Bladder microvascular endothelial cell (primary cell): Measurements from ENCODE around the gene ZNF879. TPM values are rescaled to one million over a fixed set of nuclear protein-coding genes. Genes with fewer than 3 reads are reported as not detected.

Source experiments
- total RNA-seq: library from RNA; depleted of rRNA; stranded (reverse); fragments of >200 nt; gene quantifications from 2 replicates; pipeline ENCODE4 v1.2.3, GENCODE V29; 2014

The ZNF879 gene
- 2.3 and 5.2 TPM in 2 replicates for total RNA-seq

DNA sequence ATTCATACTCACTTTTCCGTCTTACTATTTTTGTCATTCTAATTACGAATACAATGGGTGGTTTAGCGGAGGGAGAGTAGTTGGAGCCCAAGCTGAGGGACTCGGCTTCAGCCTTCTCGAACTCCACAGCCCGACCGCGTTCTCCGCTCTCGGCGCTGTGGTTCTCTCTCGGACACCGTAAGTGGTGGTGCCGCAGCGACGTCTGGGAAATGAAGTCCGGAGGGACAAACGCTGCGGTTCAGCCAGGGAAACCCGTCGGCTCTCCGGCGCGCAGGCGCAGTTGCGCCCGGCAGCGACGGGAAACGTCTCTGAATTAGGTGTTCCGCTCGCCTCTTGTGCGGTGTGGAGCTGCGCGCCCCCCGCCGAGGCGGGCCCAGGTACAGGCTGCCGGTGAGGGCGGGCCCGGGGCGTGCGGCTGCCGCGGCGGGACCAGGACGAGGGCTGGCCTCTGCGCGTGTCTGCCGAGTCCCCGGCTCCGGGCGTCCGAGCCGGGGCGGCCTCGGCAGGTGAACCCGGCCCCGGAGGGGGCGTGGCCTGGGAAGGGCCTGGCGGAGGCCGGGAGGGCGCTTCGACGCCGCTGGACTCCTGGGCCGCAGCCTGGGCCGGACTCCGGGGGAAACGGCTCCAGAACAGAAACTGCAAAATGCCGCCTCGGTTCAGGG is at the start of gene ZNF879:
ZNF879 (plus strand) TSS at position 277 of the 662 bp plus-strand sequence. CDS start 1,201 bp downstream, outside the sequence.

DNA sequence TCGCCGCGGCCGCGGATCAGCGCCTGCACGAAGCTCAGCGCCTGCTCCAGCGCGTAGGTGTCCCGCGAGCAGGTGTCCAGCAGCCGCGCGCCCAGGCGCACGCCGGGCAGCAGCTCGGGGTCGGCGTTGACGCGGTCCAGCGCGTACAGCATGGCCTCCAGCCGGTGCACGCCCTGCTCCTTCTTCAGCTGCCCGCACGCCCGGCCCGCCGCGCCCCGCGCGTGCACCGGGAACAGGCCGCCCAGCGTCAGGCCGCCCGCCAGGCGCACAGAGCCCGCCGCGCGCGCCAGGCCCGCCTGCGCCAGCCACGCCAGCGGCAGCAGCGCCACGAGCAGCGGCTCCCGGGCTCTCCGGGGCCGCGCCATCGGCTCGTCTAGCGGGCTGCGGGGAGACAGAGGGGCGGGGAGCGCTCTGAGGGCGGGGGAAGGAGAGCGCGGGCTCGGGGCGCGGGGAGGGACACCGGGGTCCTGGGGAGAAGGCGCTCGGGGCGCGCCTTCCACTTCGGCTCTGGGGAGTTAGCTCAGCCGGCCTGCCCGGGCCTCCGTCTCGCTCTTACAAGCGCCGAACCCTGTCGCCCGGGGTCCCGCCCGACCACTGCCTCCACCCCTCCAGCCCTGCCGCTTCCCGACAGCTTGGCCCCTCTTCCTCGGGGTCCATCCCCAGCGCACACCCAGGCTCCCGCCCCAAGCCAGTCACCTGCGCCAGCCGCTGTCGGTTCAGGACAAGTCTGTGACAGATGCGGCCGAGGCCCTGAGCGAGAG is 28.8 kb upstream of the ZNF879 start, which contains the start of gene GRM6:
GRM6 (minus strand) TSS at position 741 of the 761 bp plus-strand sequence; CDS start at position 365, 376 bp downstream.

DNA sequence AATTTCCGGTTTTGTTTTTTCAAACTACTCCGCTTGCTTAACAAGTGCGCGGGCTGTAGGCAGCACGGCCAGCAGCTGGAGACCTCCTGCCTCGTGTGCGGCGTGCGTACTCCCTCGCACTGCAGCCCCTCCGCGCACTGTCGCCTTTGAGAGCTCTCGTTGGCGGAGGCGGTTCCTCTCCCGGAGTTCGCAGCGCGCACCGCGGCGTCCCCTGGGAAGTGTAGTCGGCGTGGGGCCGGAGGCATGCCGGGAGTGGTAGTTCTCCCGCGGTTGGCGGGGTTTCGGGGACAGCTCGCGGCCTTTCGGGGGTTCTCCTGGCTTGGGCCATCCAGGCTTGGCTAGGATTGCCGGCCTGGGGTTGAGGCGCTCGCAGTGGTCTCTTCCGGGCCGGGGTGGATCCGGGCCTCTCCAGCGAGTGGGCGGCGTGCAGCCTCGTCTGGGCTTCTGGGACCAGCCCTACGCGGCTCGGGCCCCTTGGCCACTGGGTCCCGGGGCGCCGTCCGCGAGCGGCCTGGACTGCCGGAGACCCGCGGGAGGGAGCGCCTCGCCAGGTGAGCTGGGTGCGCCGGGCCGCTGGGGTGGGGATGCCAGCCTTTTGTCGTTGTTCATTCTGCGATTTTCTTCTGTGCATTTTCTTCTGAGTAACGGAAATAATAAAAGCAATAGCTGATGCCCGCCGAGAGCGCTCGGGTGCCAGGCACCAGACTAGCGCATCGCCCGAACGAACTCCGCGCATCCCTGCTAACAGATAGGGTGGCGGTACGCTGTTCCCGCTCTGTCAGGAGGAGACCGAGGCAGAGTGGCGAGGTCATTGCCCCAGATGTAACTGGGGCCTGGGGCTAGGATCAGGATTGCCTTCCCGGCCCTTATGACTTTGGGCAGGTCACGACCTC is 36.8 kb downstream of the ZNF879 start, which contains the start of gene ZNF354C:
ZNF354C (plus strand) TSS at position 258 of the 893 bp plus-strand sequence. CDS start 1,696 bp downstream, outside the sequence.

Other genes starting within 250 kb of the ZNF879 start
- 5.0 and 9.1 TPM in 2 replicates for gene ZNF354B, start 163.9 kb upstream of the ZNF879 start, total RNA-seq
- gene ZFP2, start 127.9 kb upstream of the ZNF879 start, total RNA-seq, result 0.65 and 1.2 TPM in 2 replicates
- 0.49 and 0.69 TPM in 2 replicates for gene ZNF454, start 82.6 kb upstream of the ZNF879 start, total RNA-seq
- not detected in 2 replicates for gene GRM6, start 28.5 kb upstream of the ZNF879 start, total RNA-seq
- 4.4 and 6.7 TPM in 2 replicates for gene ZNF354C, start 36.6 kb downstream of the ZNF879 start, total RNA-seq